A673 (cell line): ENCODE data around the gene INSL6.

Experiments
- EZH2 ChIP-seq: fragments of 200-600 bp; sonication (generic); IDR thresholded peaks from 2 replicates; pipeline ENCODE4 v1.6.1; 2017; ENCODE audit warnings: borderline replicate concordance, low read depth, mild to moderate bottlenecking, mixed read lengths, antibody characterized with exemption, low read length; ENCODE audit not compliant: poor library complexity, severe bottlenecking
- TF ChIP-seq, protein P1 (sequence below): fragments of 300-800, 200-600 bp; sonication (generic); conservative IDR thresholded peaks from 2 replicates; pipeline ENCODE4 v1.5.1; 2017; ENCODE audit warnings: low read depth, mild to moderate bottlenecking, antibody characterized with exemption, low read length, moderate library complexity, mixed read lengths

DNA sequence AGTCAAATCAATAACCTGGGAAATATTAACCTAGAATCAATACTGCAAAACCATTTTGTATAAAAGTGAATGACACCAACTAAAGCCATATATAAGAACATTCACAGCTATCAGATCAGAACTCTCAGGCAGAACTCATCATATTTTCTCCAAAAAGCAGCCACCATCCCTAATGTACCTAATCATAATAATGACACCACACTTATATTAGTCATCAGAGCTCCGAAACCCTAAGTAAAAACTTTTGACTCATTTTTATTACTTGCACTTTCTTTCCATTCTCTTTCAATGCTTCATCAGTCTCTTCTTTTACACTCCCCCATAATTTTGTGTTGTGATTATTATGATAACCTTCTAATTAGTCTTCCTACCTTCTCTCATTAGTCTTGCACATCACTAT is 45.3 kb downstream of the INSL6 start:
- TF ChIP-seq, protein P1, sequence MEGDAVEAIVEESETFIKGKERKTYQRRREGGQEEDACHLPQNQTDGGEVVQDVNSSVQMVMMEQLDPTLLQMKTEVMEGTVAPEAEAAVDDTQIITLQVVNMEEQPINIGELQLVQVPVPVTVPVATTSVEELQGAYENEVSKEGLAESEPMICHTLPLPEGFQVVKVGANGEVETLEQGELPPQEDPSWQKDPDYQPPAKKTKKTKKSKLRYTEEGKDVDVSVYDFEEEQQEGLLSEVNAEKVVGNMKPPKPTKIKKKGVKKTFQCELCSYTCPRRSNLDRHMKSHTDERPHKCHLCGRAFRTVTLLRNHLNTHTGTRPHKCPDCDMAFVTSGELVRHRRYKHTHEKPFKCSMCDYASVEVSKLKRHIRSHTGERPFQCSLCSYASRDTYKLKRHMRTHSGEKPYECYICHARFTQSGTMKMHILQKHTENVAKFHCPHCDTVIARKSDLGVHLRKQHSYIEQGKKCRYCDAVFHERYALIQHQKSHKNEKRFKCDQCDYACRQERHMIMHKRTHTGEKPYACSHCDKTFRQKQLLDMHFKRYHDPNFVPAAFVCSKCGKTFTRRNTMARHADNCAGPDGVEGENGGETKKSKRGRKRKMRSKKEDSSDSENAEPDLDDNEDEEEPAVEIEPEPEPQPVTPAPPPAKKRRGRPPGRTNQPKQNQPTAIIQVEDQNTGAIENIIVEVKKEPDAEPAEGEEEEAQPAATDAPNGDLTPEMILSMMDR, result no peak
- TF ChIP-seq EZH2, result no peak
